ENCODE results near the gene GREB1.

Gene GREB1

DNA sequence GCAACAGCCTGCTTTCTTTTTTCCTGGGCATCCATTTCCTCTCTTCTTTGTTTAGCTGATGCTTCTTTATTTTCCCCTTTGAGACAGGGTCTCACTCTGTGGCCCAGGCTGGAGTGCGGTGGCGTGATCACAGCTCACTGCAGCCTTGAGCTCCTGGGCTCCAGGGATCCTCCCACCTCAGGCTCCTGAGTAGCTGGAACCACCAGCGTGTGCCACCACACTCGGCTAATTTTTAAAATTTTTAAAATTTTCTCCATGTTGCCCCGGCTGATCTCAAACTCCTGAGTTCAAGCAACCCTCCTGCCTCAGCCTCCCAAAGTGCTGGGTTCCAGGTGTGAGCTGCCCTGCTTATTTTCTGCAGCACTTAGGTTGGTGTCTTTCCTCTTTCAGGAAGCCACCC, 77.4 kb downstream of the GREB1 start:
- no peak overlapping the region for H3K9ac ChIP-seq (ENCODE audit: low read depth, low read length)
- H3K9me3 ChIP-seq (replicated peaks; ENCODE audit: low read length) = no peaks in the 10 kb centered on the region
- H3K36me3 ChIP-seq (ENCODE audit: insufficient read depth, low read length) = no peaks in the 10 kb centered on the region
- no peak overlapping the region for H3K4me3 ChIP-seq (ENCODE audit: low read length)
- peaks cover 10% of the 10 kb centered on the region for H3K27me3 ChIP-seq (ENCODE audit: control insufficient read depth, insufficient read depth, low read length)
- H3K4me1 ChIP-seq (ENCODE audit: control insufficient read depth, insufficient read depth, low read length) = no peaks in the 10 kb centered on the region
- H3K4me2 ChIP-seq (ENCODE audit: low read length) = no peak overlapping the region

DNA sequence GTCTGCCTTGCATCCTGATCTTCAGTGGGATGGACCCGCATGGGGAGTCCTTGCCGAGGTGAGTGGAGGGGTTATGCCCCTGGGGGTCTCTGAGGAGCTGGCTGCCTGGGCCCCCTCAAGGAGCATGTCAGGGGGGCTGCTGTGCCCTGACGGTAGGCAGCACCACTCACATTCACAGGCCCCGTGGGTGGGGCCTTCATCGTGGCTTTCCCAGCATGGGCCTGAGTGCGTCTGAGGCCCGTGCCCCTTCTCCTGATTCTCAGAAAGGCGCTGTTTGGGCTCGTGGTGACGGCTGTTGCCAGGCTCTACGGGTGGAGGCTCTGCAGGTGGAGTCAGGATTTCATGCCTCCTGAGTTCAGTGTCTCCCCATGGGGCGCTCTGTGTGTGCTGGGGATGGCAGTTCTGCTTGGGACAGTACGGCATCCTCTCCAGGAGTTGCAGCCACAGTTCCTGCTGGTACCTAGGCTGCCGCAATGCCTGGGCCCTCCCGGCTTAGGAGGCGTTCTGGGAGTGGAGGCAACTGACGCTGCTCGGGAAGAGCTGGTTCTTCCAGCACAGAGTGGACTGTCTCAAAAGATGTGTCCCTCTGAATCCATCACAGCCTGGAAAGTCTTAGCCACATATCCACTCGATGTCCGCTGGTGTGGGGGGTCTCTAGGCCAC, 78.8 kb downstream of the GREB1 start:
- Histone ChIP-seq H3K4me2 (ENCODE audit: low read length) (no peak overlapping the region), H3K4me1 (ENCODE audit: control insufficient read depth, insufficient read depth, low read length) (no peaks in the 10 kb centered on the region)

DNA sequence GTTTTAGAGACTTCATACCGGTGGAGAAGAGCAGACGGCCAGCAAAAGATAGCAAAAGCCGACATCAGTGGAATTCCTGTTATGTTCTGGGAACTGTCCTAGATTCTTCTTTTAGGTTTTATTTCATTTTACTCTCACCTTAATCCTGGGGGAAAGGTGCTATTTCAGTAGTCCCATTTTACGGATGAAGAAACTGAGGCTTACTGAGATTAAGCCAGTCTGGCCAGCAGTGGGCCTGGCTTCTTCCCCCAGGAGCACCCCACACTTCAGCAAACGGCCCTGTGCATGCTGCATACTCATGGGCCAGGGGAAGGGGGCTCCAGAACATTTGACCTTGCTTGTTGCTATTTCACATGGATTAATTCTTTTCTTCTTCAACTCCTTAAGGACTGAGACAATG, 79.5 kb downstream of the GREB1 start:
- H3K36me3 ChIP-seq (ENCODE audit: insufficient read depth, low read length) = no peaks in the 10 kb centered on the region
- no peak overlapping the region for H3K4me3 ChIP-seq (ENCODE audit: low read length)
- H3K9me3 ChIP-seq (replicated peaks; ENCODE audit: low read length) = no peaks in the 10 kb centered on the region
- no peak overlapping the region for H3K9ac ChIP-seq (ENCODE audit: low read depth, low read length)
- H3K27me3 ChIP-seq (ENCODE audit: control insufficient read depth, insufficient read depth, low read length) = peaks cover 12% of the 10 kb centered on the region
- H3K4me1 ChIP-seq (ENCODE audit: control insufficient read depth, insufficient read depth, low read length) = no peaks in the 10 kb centered on the region
- H3K4me2 ChIP-seq (ENCODE audit: low read length) = no peak overlapping the region

More for the DNA sequence above, 78.8 kb downstream of the GREB1 start:
- H3K9me3 ChIP-seq (replicated peaks; ENCODE audit: low read length) = no peaks in the 10 kb centered on the region
- no peak overlapping the region for H3K9ac ChIP-seq (ENCODE audit: low read depth, low read length)
- H3K36me3 ChIP-seq (ENCODE audit: insufficient read depth, low read length) = no peaks in the 10 kb centered on the region
- peaks cover 12% of the 10 kb centered on the region for H3K27me3 ChIP-seq (ENCODE audit: control insufficient read depth, insufficient read depth, low read length)
- no peak overlapping the region for H3K4me3 ChIP-seq (ENCODE audit: low read length)

DNA sequence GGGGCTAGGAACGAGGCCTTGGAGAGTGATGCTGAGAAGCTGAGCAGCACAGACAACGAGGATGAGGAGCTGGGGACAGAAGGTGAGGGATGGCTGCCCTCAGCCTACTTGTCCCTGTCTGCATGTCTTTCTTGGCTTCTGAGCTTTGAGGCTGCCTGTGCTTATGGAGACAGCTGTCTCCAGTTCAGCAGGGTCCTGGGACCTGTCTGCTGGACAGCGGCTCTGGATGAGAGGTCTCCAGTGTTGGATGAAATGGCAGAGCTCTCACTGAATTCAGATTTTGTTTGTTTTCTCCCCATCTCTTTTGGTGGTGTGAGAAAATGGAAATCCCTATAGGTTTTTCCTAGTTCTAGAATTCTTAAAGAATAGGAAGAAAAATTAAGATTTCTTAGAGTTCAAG, 81.4 kb downstream of the GREB1 start:
- Histone ChIP-seq H3K9me3 (replicated peaks; ENCODE audit: low read length) (no peaks in the 10 kb centered on the region), H3K4me3 (ENCODE audit: low read length) (no peak overlapping the region), H3K9ac (ENCODE audit: low read depth, low read length) (no peak overlapping the region), H3K4me1 (ENCODE audit: control insufficient read depth, insufficient read depth, low read length) (no peaks in the 10 kb centered on the region), H3K27me3 (ENCODE audit: control insufficient read depth, insufficient read depth, low read length) (peaks cover 7% of the 10 kb centered on the region), H3K36me3 (ENCODE audit: insufficient read depth, low read length) (no peaks in the 10 kb centered on the region), H3K4me2 (ENCODE audit: low read length) (no peak overlapping the region)

DNA sequence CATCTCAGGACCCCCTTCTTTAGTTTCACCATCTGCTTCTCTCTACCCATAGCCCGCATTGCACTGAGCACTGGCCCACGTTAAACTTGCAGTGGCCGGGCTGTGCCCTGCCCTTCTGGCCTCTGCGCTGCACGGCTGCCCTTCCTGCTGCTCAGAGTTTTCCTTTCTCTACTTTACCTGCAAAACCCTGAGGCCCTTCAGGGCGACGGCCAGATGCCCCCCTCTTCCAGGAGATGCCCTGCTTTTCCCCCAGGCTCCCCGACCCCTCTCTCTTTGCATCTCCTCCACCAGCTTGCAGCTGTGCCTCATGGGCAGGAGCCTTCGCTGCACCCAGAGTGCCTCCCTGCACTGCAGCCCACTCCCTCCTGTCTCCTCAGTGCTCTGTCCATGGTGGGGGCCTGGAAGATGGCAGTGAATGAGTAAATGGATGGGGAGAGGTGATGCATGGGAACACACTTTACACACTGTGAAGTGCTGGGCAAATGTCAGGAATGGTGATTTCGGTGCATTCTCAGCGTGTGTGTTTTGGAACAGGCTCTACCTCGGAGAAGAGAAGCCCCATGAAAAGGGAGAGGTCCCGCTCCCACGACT, 82.3 kb downstream of the GREB1 start:
- no peaks in the 10 kb centered on the region for H3K9me3 ChIP-seq (replicated peaks; ENCODE audit: low read length)

DNA sequence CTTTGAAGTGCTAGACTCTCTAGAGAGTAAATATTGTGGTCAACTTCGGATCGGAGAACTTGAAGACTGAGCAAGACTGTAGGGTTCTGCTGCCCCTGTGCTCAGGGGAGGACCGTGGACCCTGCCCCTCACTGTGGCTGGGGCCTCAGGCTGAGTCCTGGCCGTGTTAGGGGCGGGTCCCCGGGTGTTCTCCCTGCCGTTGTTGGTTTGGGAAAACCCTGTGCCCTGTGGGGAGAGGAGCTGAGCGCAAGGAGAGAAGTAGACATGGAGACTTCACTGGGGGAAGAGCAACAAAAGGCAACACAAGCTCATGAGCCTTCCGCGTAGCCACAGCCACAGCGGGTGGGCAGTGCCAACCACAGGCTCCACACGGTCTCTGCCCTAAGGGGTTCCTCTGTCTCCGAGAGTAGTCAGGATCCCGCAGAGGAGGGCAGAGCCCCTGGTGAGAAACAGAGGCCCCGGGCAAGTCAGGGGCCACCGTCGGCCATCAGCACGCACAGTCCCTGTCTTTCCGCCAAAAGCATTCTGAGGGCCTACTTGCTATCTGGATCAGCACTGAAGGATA, 83.1 kb downstream of the GREB1 start:
- no peak overlapping the region for H3K4me3 ChIP-seq (ENCODE audit: low read length)
- no peaks in the 10 kb centered on the region for H3K36me3 ChIP-seq (ENCODE audit: insufficient read depth, low read length)
- no peaks in the 10 kb centered on the region for H3K9me3 ChIP-seq (replicated peaks; ENCODE audit: low read length)
- H3K4me2 ChIP-seq (ENCODE audit: low read length) = no peak overlapping the region
- peaks cover 16% of the 10 kb centered on the region for H3K27me3 ChIP-seq (ENCODE audit: control insufficient read depth, insufficient read depth, low read length)
- H3K9ac ChIP-seq (ENCODE audit: low read depth, low read length) = no peak overlapping the region
- no peaks in the 10 kb centered on the region for H3K4me1 ChIP-seq (ENCODE audit: control insufficient read depth, insufficient read depth, low read length)

More for the DNA sequence above, 82.3 kb downstream of the GREB1 start:
- no peaks in the 10 kb centered on the region for H3K36me3 ChIP-seq (ENCODE audit: insufficient read depth, low read length)
- H3K9ac ChIP-seq (ENCODE audit: low read depth, low read length) = no peak overlapping the region
- H3K4me2 ChIP-seq (ENCODE audit: low read length) = no peak overlapping the region
- no peaks in the 10 kb centered on the region for H3K4me1 ChIP-seq (ENCODE audit: control insufficient read depth, insufficient read depth, low read length)
- no peak overlapping the region for H3K4me3 ChIP-seq (ENCODE audit: low read length)
- H3K27me3 ChIP-seq (ENCODE audit: control insufficient read depth, insufficient read depth, low read length) = peaks cover 10% of the 10 kb centered on the region

DNA sequence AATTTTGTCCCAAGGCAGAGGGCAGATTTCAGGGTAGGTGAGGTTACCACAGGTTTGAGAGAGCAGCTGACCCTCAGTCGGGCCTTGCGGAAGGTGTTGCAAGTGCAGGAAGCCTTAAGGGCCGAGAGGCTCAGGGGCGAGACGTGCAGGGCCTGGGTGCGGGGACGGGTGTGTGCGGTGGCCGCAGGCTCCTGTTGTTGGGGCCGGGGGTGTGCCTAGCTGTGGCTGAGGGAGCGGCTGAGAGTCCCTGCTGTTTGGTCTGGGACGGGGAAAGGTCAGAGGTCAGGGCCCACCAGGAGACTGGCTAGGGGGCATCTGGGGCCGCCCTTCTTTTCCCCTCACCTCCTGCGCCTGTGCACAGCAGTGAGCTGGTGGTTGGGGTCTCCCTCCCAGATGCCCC, 83.7 kb downstream of the GREB1 start:
- Histone ChIP-seq H3K27me3 (ENCODE audit: control insufficient read depth, insufficient read depth, low read length) (peaks cover 17% of the 10 kb centered on the region), H3K36me3 (ENCODE audit: insufficient read depth, low read length) (no peaks in the 10 kb centered on the region), H3K4me2 (ENCODE audit: low read length) (no peak overlapping the region), H3K4me3 (ENCODE audit: low read length) (no peak overlapping the region), H3K9me3 (replicated peaks; ENCODE audit: low read length) (no peaks in the 10 kb centered on the region), H3K9ac (ENCODE audit: low read depth, low read length) (no peak overlapping the region), H3K4me1 (ENCODE audit: control insufficient read depth, insufficient read depth, low read length) (no peaks in the 10 kb centered on the region)

DNA sequence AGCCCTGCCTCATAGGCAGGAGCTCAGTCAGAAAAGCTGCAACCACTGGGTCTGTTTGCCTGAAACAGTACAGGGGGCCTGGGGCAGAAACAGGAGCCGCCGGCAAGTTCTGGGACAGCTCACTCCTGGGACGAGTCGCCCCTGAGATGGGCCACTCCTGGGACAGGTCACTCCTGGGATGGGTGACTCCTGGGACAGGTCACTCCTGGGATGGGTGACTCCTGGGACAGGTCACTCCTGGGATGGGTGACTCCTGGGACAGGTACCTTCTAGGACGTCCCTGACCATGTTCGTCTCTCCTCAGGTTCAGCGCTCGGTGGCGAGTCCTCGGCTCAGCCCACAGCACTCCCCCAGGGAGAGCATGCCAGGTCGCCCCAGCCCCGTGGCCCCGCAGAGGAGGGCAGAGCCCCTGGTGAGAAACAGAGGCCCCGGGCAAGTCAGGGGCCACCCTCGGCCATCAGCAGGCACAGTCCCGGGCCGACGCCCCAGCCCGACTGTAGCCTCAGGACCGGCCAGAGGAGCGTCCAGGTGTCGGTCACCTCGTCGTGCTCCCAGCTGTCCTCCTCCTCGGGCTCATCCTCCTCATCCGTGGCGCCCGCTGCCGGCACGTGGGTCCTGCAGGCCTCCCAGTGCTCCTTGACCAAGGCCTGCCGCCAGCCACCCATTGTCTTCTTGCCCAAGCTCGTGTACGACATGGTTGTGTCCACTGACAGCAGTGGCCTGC, 84.3 kb downstream of the GREB1 start:
- H3K9ac ChIP-seq (ENCODE audit: low read depth, low read length) = no peak overlapping the region
- H3K4me1 ChIP-seq (ENCODE audit: control insufficient read depth, insufficient read depth, low read length) = no peaks in the 10 kb centered on the region
- H3K4me3 ChIP-seq (ENCODE audit: low read length) = no peak overlapping the region
- H3K9me3 ChIP-seq (replicated peaks; ENCODE audit: low read length) = no peaks in the 10 kb centered on the region
- no peak overlapping the region for H3K4me2 ChIP-seq (ENCODE audit: low read length)
- peaks cover 17% of the 10 kb centered on the region for H3K27me3 ChIP-seq (ENCODE audit: control insufficient read depth, insufficient read depth, low read length)
- H3K36me3 ChIP-seq (ENCODE audit: insufficient read depth, low read length) = no peaks in the 10 kb centered on the region

DNA sequence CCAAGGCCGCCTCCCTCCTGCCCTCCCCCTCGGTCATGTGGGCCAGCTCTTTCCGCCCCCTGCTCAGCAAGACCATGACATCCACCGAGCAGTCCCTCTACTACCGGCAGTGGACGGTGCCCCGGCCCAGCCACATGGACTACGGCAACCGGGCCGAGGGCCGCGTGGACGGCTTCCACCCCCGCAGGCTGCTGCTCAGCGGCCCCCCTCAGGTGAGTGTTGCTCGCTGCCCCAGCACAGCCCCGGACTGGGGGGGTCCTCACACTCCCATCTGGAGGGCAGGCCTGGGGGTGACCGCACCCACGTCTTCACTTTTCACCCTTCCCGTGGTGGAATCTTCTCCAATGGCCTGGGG, 84.8 kb downstream of the GREB1 start:
- H3K36me3 ChIP-seq (ENCODE audit: insufficient read depth, low read length) = no peaks in the 10 kb centered on the region
- no peak overlapping the region for H3K4me3 ChIP-seq (ENCODE audit: low read length)
- H3K4me1 ChIP-seq (ENCODE audit: control insufficient read depth, insufficient read depth, low read length) = no peaks in the 10 kb centered on the region
- H3K4me2 ChIP-seq (ENCODE audit: low read length) = no peak overlapping the region
- peaks cover 17% of the 10 kb centered on the region for H3K27me3 ChIP-seq (ENCODE audit: control insufficient read depth, insufficient read depth, low read length)
- no peaks in the 10 kb centered on the region for H3K9me3 ChIP-seq (replicated peaks; ENCODE audit: low read length)
- no peak overlapping the region for H3K9ac ChIP-seq (ENCODE audit: low read depth, low read length)

DNA sequence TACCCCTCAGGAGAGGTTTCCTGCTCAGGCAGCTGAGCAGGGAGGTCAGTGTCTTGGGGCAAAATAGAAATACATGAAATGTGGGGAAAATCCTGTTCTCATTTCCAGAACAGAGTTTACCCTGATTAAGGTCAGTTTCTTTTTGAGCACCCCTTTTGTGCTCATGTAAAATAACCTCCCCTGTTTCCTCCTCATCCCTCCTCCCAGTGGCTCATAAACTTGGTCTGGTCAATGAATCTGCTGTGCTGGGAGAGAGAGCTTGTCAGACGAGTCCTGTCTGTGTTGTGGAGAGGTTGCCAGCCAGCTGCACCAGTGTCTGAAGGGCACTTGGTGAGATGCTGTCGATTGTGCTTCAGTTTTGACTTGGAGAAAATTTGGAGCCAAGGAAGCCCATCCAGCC, 87.6 kb downstream of the GREB1 start:
- Histone ChIP-seq H3K4me1 (ENCODE audit: control insufficient read depth, insufficient read depth, low read length) (no peaks in the 10 kb centered on the region), H3K27me3 (ENCODE audit: control insufficient read depth, insufficient read depth, low read length) (peaks cover 12% of the 10 kb centered on the region), H3K9me3 (replicated peaks; ENCODE audit: low read length) (no peaks in the 10 kb centered on the region), H3K36me3 (ENCODE audit: insufficient read depth, low read length) (no peaks in the 10 kb centered on the region), H3K4me3 (ENCODE audit: low read length) (no peak overlapping the region), H3K4me2 (ENCODE audit: low read length) (no peak overlapping the region), H3K9ac (ENCODE audit: low read depth, low read length) (no peak overlapping the region)

DNA sequence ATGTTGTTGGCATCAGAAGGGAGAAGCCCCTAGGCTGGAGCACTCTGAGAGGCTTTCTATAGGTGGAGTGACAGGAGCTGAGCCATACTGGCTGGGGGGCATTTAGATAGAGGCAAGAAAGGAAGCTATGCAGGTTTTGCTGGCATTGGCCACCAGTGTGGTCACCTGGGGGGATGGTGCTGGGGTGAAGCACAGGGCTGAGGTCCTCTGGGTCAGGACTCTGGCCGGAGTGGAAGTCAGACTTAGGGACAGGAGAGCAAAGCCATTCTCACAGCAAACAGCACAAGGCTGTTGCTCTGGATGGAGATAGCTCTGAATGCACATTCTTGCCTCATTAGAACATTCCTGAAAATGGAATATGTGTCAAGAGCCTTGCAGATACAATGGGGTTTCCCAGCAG, 88.8 kb downstream of the GREB1 start:
- H3K4me2 ChIP-seq (ENCODE audit: low read length) = no peak overlapping the region
- H3K9ac ChIP-seq (ENCODE audit: low read depth, low read length) = no peak overlapping the region
- H3K4me1 ChIP-seq (ENCODE audit: control insufficient read depth, insufficient read depth, low read length) = no peaks in the 10 kb centered on the region
- peaks cover 16% of the 10 kb centered on the region for H3K27me3 ChIP-seq (ENCODE audit: control insufficient read depth, insufficient read depth, low read length)
- no peaks in the 10 kb centered on the region for H3K9me3 ChIP-seq (replicated peaks; ENCODE audit: low read length)
- H3K4me3 ChIP-seq (ENCODE audit: low read length) = no peak overlapping the region
- no peaks in the 10 kb centered on the region for H3K36me3 ChIP-seq (ENCODE audit: insufficient read depth, low read length)

Data from skeletal muscle satellite cell (primary cell).